NCI-H2196 (cell line): ENCODE data around the gene MCAM.
A peak's percentile ranks its signal among the peaks of the same experiment; 100 is the strongest.

ENCODE experiments used
- DNase-seq: peaks from one replicate; lab custom pipeline; 2025; ENCODE audit not compliant: unreplicated experiment; lab: John Stamatoyannopoulos, UW

Gene MCAM

DNA sequence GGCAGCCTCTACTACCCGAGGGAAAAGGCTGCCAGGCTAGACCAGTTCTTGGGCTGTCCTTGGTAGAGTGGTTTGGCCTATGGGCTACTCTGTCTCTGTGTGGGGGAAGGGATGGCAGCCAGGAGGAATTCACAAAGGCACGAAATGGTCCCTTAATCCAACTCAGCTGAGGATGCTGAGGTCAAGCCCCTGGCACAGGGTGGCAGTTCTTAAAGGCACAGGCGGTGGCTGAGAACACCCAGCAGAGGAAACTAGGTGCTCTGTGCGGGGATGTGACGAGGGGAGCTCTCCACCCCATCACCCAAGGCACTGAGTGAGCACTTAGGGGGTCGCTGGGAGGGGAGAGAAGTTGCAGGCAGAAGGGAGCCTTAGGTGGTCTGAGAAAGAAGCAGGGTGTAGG is 29.7 kb upstream of the MCAM start, which contains the start of gene MFRP:
TSS of gene MFRP (minus strand) at position 101 of the 400 bp plus-strand sequence. CDS start 192 bp downstream, outside the sequence.
- no peak for DNase-seq

DNA sequence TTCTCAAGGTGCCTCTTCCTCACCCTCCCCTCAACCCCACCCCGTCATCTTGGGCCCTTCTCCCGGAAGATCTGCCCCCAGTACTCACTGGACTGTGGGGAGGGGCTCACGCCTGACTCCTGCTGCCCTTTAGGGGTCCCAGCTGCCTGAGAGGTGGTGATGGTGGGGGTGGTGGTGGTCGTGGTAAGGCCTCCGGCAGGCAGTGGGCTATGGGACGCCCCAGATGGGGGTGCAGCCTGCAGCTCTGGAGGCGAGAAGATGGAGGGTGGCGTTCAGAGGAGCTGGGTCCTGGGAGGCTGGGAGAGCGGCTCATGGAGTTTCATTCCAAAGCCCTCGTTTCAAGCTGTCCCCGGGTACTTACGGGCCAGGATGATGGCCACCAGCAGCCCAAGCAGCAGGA is 28.8 kb upstream of the MCAM start:
- no peak for DNase-seq

DNA sequence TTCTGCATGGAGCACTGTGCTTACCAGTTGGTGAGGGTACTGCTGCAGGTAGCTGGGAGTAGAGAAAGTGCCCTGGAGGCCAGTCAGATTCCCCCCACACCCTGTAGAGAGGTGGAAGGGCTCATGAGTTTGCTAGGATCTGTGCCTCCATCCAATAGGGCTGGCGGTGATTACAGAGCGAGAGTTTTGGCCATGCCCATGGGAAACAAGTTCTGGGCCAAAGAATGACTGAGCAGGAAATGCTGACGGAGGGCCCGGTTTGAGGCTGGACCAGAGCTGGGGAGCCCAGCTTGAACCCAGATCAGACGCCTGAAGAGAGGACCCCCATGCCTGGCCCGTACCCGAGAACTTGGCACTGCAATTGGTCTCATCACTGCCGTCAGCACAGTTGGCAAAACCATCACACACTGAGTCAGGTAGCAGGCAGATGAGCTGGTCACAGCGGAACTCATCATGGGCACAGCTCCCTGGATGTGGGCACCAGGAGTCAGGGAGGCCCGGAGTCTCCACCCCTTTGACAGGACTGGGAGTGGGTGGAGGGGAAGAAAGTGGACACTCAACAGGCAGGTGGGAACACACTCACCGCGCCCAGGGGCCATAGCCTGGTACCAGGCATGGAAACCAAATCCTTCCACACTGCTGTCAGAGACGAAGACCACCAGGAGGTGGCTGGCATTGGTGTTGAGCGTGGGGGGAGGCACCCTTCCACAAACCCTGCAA is 27.5 kb upstream of the MCAM start:
- no peak for DNase-seq

DNA sequence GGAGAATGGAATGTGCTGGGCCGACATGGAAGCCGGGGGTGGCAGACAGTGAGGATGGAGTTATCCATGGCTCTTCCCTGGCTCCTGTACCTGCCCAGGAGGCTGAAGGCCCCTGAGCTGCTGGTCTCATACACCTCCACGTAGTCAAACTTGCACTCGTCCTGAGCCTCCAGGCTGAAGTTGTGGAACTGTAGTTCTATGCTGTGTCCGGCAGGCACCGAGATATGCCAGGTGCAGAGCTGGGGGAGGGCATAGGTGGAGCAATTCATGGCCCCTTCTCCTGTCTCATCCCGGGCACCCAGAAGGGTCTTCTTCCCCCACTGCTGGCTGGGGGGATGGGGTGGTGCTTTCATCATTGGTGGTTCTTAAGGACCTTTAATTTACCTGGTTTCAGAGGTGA is 26.8 kb upstream of the MCAM start:
- DNase-seq: no peak

DNA sequence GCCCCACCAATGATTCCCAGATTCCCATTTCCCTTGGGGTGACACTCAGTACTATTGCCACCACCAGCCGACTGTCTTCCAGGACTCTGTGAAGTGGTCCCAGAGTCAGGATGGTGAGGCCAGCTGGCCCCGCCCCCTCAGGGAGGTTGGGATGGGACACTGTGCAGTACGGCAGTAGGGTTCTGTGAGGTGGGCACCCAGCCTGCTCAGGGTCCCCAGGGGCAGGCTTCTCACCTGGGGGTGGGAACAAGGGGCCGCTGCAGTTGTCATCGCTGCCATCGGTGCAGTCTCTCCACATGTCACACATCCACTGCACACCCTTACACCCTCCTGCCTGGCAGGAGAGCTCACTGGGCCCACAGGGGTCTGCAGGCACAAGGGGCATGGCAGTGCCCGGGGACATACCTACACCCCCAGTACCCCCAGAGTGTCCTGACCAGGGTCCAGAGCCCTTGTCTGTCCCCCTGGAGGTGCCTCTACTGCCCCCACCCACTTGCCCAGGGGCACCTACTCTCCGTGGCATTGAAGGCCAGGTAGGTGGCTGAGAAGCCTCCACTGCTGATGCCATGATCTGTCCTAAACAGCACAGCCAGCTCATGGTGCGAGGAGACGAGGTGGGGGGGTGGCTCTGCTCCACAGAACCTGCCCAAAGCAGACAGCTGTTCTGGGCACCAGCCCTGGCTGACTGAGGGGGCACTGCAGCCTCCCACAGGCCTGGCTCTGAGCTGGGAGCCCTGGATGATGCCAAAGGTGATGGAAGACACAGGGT is 25.6 kb upstream of the MCAM start:
- DNase-seq: no peak

DNA sequence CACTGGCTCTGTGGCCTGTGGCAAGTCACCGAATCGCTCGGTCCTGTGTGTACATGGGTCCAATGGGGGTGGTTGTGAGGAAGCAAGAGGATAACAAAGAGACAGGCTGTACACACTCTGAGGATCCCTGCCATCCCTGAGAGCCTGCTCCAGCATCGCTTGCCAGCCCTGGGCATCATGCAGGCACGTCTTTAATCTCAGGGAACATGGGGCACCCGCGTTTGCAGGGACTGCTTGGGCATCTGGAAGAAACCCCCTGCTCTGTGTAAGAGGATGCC is 25.0 kb upstream of the MCAM start:
- DNase-seq: no peak

DNA sequence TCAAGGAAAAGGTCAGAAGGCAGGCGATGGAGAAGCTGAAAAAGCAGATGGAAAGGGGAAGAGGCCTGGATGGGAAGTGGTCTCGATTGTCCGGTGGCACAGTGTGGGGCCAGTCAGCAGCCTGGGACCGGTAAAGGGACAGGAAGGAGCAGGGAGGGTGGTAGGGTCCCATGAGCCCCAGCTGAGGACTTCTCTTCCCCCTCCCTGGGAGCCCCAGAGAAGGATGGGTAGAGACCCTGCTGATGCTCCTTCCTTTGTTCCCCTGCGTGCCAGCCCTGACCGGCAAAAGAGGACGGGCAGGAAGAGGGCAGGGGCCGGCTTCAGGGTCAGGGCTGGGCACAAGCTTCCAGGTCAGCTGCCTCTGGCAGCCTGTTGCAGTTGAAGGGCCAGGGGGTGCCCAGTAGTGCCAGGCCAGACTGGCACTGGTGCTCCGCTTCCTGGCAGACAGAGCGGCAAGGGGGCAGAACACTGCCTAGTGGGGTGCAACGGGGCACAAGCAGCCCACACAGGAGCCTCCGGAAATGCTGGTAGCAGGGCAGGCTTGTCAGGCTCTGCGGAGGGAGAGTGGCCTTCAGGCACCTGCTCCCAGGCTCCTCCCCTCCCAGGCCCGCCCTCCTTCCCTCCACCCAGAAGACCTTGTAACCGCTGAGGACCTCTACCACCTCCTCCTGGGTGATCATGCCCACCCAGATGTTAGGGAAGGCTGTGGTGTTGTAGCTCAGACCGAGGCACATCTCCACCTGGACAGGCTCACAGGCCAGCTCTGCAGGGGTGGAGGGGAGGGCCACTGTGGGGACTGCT is 24.5 kb upstream of the MCAM start:
- no peak for DNase-seq

DNA sequence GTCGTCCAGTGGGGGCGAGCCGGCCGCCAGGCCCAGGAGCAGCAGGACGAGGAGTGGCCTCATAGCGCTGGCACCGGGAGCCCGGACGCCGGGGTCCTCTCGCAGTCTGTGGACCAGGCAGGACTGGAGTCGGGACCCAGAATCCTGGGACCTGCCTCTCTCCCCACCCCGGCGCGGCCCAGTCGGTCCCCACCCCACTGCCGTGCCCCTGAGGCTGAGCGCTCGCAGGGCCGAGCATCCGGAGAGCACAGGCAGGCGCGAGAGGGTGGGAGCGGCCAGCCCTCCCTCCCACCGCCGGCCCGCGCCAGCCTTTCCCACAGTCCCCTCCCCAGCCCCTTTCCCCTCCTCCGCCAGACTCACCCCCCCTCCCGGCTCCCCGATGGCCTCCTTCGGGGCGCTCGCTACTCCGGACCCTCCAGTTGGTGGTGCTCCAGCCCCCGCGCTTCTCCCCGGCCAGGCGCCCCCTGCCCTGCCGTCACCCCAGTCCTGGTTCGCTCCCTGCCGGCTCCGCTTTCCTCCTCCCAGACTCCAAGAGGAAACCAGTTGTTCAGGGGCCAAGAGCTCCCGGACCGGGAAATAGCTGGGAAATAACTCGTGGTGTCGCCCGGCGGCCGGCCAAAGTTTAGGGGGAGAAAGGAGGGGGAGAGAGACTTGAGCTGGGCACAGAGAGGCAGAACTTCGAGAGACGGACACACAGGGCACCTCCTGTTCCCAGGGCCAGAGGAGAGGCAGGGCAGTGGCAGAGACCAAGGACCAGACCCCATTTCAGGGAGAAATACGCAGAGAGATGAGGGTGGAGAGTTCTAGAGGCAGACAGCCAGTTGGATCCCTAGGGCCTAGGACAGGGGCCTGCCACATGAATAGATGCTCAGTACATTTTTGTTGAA is 23.6 kb upstream of the MCAM start, which contains the start of gene C1QTNF5:
TSS of gene C1QTNF5 (minus strand) at position 549 of the 887 bp plus-strand sequence. CDS start at position 63, 486 bp downstream.
- no peak for DNase-seq

DNA sequence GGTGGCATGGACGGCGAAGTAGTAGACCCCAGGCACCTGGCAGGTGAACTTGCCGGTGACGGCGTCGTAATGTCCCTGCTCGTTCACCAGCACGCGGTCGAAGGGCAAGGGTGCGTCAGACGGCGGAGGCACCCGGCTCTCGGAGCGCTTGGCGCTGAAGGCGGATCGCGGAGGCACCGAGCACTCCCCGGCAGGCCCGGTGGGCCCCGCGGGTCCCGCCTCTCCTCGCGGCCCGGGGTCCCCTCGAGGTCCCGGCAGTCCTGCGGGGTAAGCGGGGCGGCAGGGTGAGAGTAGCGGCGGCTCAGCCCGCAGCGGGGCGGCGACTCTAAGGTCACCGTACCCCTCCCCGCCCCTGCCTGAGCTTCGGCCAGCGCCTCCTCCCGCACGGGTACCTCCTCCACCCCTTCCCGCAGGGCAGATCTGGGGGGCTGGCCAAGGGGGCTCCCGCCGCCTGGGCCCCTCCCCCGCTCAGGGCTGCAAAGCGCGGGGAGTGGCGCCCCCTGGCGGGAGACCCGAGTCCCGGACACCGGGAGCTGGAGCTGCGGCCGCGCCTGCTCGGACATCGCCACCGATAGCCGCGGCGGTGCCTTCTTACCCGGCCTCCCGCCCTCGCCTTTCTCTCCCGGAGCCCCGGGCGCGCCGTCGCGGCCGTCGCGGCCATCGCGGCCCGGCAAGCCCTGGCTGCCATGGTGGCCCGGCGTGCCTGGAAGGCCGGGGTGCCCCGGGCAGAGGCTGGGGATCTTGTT is 22.8 kb upstream of the MCAM start:
- DNase-seq: no peak

DNA sequence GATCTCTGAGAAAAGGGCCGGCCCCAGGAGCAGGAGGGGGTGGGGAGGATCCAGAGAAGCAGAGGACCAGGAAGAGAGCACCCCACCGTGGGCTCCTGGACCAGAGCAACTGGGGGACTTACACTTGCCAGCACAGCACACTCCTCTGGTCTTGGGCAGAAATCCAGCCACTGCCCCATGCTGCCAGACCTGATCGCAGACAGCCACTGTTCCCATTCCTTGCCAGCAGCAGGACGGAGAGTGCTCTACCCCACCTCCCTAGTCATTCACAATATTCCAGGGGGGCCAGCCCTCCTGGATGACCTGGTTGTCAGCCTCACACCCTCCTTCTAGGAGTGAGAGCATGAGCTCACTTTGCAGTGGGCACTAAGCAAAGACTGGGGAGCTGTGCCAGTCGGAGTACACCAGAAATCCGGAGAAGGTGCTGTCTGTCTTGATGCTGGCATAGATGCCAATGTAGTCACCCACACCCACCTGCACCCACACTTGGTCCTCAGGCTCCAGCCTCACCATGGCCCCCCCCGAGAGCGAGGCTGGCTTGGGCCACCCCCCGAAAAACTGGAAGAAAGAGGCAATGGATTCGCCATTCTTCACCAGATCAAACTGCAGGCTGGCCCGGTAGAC is 22.1 kb upstream of the MCAM start:
- DNase-seq: no peak

DNA sequence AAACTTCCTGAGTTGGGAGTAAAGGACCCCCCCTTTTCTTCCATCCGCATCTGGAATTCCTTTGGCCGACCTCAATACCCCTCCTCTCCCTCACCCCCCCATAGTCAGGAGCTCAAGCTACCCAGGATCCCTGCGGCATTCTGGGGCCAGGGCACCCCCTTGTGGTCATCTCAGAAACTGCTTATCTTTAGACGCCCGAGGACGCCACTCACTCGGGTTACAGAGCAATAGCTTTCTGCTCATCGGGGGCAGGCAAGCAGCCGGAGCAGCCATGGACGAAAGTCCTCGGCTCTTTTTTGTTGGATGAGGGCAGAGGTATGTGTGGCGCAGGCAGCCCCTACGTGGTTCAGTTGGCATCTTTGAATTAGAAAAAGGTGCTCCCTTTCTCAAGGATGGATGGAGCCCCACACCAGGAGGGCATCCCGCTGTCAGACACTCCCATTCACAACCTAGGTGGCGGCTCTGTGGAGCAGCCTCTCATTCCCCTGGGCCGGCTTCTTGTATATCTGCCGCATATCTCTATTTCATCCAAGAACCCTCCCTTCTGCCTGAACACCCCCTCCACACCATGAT is 21.5 kb upstream of the MCAM start:
- DNase-seq: peak; percentile 64

DNA sequence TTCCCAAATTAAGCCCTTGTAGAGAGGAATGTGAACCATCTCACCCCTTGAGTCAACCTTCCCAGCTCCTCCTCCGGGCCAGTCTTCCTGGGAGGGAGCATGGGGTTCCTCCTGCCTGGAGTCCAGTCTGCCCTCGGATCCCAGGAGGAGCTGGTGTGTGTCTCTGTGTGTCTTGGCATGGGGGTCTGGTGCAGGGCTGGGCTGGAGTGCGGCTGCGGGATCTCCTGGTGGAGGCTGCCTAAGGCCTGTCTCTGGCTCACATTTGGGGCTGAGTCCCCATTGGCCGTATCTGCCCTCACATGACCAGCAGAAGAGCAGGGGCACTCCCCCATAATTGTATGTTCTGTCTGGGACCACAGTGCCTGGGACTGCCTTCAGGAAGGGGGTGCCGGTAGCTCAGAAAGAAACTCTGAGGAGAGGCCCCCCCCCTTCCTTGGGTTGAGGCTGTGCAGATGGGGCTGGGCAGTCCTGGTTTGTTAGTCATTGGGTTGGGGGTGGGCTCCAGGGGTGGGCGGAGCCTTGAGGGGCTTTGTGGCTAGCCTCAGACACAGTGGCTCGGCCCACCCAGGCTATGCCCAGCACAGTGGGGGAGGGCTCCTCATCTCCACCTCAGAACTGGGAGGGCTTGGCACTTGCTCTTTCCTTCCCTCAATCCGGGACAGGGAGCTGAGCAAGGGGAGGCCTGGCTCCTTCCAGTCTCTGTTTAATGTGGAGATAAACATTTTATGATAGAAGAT is 20.8 kb upstream of the MCAM start:
- no peak for DNase-seq

DNA sequence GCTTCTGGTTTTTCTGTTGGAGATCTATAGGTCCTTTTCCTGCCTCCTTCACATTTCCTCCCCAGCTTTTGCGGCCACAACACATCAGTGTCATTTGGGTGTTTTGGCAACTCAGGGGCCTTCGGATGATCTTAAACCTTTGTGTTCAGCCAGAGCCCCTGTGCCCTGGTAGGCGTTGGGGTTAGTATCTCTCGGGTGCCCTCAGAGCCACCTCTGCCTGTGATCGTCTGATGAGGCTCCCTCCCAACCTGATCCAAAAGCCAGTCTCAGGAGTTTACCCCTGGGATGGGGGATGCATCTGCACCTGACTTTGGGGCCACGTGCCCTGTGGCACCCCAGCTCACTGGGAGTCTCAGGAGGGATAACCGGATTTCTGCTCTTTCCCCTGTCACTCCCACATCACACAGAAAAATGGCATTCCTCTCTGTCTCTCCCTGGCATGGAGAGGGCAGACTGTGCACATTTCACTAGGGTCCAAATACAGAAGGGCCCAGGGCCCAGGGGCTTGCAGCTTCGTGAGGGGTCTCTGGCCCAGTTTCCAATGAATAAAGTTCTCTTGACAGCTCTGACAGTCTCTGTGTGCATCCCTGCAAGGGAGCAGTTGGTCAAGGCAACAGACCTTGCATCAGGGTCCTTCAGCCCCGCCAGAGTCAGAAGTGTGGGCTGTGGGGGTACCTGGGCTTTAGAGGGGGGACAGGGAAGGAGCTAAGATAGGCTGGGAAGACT is 20.0 kb upstream of the MCAM start:
- no peak for DNase-seq

DNA sequence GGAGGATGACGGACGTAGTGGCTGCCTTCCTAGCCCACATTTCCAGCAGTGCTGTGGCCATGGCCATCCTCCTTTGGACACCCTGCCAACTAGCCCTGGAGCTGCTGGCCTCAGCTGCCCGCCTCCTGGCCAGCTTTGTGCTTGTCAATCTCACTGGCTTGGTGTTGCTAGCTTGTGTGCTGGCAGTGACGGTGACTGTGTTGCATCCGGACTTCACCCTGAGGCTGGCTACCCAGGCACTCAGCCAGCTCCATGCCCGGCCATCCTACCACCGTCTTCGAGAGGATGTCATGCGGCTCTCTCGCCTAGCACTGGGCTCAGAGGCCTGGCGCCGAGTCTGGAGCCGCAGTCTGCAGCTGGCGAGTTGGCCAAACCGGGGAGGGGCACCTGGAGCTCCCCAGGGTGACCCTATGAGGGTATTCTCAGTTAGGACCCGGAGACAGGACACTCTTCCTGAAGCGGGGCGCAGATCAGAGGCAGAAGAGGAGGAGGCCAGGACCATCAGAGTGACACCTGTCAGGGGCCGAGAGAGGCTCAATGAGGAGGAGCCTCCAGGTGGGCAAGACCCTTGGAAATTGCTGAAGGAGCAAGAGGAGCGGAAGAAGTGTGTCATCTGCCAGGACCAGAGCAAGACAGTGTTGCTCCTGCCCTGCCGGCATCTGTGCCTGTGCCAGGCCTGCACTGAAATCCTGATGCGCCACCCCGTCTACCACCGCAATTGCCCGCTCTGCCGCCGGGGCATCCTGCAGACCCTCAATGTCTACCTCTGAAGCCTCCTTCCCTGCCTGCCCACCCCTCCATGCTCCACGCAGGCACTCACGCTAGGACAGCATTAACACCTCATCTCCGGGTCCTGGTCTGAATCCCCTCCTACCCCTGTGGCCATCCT is 19.0 kb upstream of the MCAM start:
- no peak for DNase-seq

DNA sequence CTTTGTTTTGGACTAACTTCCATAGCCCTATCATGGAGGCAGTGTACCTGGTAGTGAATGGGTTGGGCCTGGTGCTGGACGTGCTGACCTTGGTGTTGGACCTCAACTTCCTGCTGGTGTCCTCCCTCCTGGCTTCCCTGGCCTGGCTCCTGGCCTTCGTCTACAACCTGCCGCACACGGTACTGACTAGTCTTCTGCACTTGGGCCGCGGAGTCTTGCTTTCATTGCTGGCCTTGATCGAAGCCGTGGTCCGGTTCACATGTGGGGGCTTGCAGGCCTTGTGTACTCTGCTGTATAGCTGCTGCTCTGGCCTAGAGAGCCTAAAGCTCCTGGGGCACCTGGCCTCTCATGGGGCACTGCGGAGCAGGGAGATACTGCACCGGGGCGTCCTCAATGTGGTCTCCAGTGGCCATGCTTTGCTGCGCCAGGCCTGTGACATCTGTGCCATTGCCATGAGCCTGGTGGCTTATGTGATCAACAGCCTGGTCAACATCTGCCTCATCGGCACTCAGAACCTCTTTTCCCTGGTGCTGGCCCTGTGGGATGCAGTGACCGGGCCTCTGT is 18.2 kb upstream of the MCAM start:
- no peak for DNase-seq

DNA sequence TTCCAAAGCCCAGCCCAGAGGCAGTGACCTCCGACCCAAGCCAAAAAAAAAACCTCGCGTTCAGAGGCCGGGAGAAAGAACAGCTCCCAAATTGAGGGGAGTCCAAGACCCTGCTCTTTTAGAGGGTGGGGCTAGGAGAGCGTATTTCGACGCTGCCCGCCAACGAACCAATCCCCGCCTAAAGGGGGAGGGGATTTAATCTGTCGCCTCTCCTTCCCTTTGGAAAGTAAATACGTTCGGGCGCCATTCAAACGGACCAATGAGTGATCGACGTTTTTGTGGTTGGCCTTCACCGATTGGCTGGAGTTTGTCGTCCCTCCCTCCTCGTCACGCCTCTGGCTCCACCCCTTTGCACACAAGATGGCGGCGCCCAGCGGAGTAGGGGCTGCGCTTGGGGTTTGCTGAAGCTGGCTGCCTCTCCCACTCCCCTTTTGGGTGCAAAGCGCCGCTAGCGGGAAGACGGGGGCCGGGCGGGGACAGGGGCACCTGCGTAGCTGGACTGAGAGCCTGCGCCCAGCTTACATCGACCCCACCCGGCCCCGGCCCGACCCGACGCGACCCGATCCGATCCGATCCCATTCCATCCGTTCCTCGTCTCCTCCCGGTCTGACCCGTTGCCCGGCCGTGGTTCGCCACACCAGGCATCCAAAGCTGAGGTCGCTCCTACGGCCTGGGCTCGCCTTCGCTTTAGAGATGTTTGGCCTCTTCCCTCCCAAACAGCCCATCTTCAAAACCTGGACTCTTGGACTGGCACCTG is 17.4 kb upstream of the MCAM start, which contains the start of gene RNF26:
TSS of gene RNF26 (plus strand) at position 354 of the 757 bp plus-strand sequence. CDS start 596 bp downstream, outside the sequence.
- peak; percentile 99 for DNase-seq
